SK-N-SH treated with all-trans-retinoic acid at 6 μM for 48 hours (cell line): ENCODE data around the gene PDLIM3.
A peak's percentile ranks its signal among the peaks of the same experiment; 100 is the strongest.

ENCODE experiments used
- ATAC-seq: fragments of 200-7000 bp; cut with Tn5 transposase; 3 replicates; pipeline ENCODE4 v1.9.1; 2020; ENCODE audit warnings: mild to moderate bottlenecking, moderate library complexity
- ARNTL ChIP-seq: fragments of 450-650 bp; formaldehyde crosslinking; IDR thresholded peaks from 2 replicates; pipeline ENCODE4 v1.5.0; 2020; ENCODE audit warnings: low read depth, mild to moderate bottlenecking, moderate library complexity, borderline replicate concordance
- BACH2 ChIP-seq: fragments of 250-450 bp; sonication (Bioruptor Pico); IDR thresholded peaks from 2 replicates; pipeline ENCODE4 v1.9.0; 2021; ENCODE audit warnings: mild to moderate bottlenecking, borderline replicate concordance
- CREB5 ChIP-seq: fragments of 250-450 bp; sonication (Bioruptor Pico); IDR thresholded peaks from 2 replicates; pipeline ENCODE4 v1.5.1; 2020; ENCODE audit warnings: low read depth, mild to moderate bottlenecking, moderate library complexity
- CSDC2 ChIP-seq: fragments of 250-450 bp; sonication (Bioruptor Pico); IDR thresholded peaks from 2 replicates; pipeline ENCODE4 v1.5.0; 2020; ENCODE audit warnings: mild to moderate bottlenecking, moderate library complexity
- CSRNP3 ChIP-seq: fragments of 250-450 bp; sonication (Bioruptor Pico); IDR thresholded peaks from 2 replicates; pipeline ENCODE4 v1.5.1; 2021; ENCODE audit warnings: mild to moderate bottlenecking, moderate library complexity
- ESRRG ChIP-seq: fragments of 250-450 bp; sonication (Bioruptor Pico); IDR thresholded peaks from 2 replicates; pipeline ENCODE4 v1.6.1; 2021; ENCODE audit warnings: mild to moderate bottlenecking
- GLIS3 ChIP-seq: fragments of 250-450 bp; sonication (Bioruptor Pico); IDR thresholded peaks from 2 replicates; pipeline ENCODE4 v1.5.0; 2020; ENCODE audit warnings: mild to moderate bottlenecking, moderate library complexity
- ISL1 ChIP-seq: fragments of 250-450 bp; sonication (Bioruptor Pico); IDR thresholded peaks from 2 replicates; pipeline ENCODE4 v2.1.2; 2022; ENCODE audit warnings: mild to moderate bottlenecking, moderate library complexity
- OSR1 ChIP-seq: fragments of 250-450 bp; sonication (Bioruptor Pico); IDR thresholded peaks from 2 replicates; pipeline ENCODE4 v1.8.0; 2022; ENCODE audit warnings: moderate library complexity, mild to moderate bottlenecking, inconsistent platforms
- PATZ1 ChIP-seq: fragments of 250-450 bp; sonication (Bioruptor Pico); IDR thresholded peaks from 2 replicates; pipeline ENCODE4 v1.8.0; 2020; ENCODE audit warnings: mild to moderate bottlenecking, moderate library complexity, borderline replicate concordance
- PPARA ChIP-seq: fragments of 250-450 bp; sonication (Bioruptor Pico); IDR thresholded peaks from 2 replicates; pipeline ENCODE4 v1.5.0; 2020; ENCODE audit warnings: mild to moderate bottlenecking, borderline replicate concordance
- RARB ChIP-seq: fragments of 250-450 bp; sonication (Bioruptor Pico); IDR thresholded peaks from 2 replicates; pipeline ENCODE4 v1.8.0; 2021; ENCODE audit warnings: mild to moderate bottlenecking, moderate library complexity
- SNAI2 ChIP-seq: fragments of 250-450 bp; sonication (Bioruptor Pico); IDR thresholded peaks from 2 replicates; pipeline ENCODE4 v1.5.0; 2020; ENCODE audit warnings: mild to moderate bottlenecking, moderate library complexity
- TCF4 ChIP-seq: fragments of 250-450 bp; sonication (Bioruptor Pico); IDR thresholded peaks from 2 replicates; pipeline ENCODE4 v1.8.0; 2021; ENCODE audit warnings: mild to moderate bottlenecking, moderate library complexity, borderline replicate concordance
- TOX ChIP-seq: fragments of 250-450 bp; sonication (Bioruptor Pico); IDR thresholded peaks from 2 replicates; pipeline ENCODE4 v1.8.0; 2021; ENCODE audit warnings: mild to moderate bottlenecking, moderate library complexity, borderline replicate concordance
- ZC3H10 ChIP-seq: fragments of 250-450 bp; sonication (Bioruptor Pico); IDR thresholded peaks from 2 replicates; pipeline ENCODE4 v1.5.1; 2021; ENCODE audit warnings: mild to moderate bottlenecking, moderate library complexity
- ZFP3 ChIP-seq: fragments of 250-450 bp; sonication (Bioruptor Pico); IDR thresholded peaks from 2 replicates; pipeline ENCODE4 v1.5.0; 2020; ENCODE audit warnings: mild to moderate bottlenecking, moderate library complexity
- ZFP30 ChIP-seq: fragments of 450-650 bp; formaldehyde crosslinking; IDR thresholded peaks from 2 replicates; pipeline ENCODE4 v1.5.0; 2022; ENCODE audit warnings: mild to moderate bottlenecking, moderate library complexity
- ZNF565 ChIP-seq: fragments of 450-650 bp; formaldehyde crosslinking; conservative IDR thresholded peaks from 2 replicates; pipeline ENCODE4 v1.5.0; 2020; ENCODE audit warnings: low read depth, mild to moderate bottlenecking, moderate library complexity
- ZNF70 ChIP-seq: fragments of 450-650 bp; formaldehyde crosslinking; IDR thresholded peaks from 2 replicates; pipeline ENCODE4 v1.5.0; 2020; ENCODE audit warnings: mild to moderate bottlenecking, moderate library complexity
- ZNF8 ChIP-seq: fragments of 450-650 bp; formaldehyde crosslinking; IDR thresholded peaks from 2 replicates; pipeline ENCODE4 v1.5.0; 2020; ENCODE audit warnings: mild to moderate bottlenecking, moderate library complexity
- TF ChIP-seq, protein P1 (sequence below): fragments of 250-450 bp; sonication (Bioruptor Pico); IDR thresholded peaks from 2 replicates; pipeline ENCODE4 v1.8.0; 2021; ENCODE audit warnings: low read depth, mild to moderate bottlenecking, moderate library complexity, borderline replicate concordance

Gene PDLIM3

DNA sequence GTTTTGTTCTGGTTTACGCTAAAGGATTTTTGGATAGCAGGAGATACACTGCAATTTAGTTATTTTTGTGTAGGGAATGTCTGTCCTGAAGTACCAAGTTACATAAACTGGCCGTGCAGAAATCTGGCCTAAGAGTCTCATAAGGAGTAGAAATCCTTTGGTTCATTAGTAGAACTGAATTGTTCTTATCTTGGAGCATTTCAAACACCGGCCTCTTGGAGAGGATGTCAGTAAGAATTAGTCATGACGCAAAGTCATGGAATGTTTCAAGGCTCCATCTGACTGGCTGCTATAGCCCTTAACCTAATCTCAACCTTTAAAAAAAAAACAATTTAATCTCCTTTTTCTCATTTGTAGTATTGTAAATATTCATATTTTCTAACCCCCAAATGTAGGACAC is 15.2 kb downstream of the PDLIM3 start:
- TF ChIP-seq BACH2, result no peak
- peak; percentile 34; the same call in 1 of the 2 replicates for TF ChIP-seq ISL1 (CRISPR knock-in tag)

DNA sequence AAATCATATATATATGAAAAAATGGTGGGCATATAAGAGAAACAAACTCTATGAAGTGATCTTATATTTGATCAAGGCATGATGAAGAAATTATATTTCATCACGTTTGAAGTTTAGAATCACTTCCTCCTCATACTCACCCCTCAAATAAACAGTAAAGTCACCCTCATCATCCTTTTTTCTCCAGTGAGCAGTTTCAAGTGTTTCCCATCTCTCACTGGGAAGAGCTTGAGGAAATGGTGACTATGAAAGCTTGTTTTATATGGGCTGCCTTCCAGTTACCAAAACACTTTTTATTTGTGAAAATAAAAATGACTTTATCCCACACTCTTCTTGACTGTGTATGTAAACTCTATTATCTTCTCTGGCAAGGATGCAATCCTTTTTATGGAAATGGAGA is 16.8 kb downstream of the PDLIM3 start:
- no peak for TF ChIP-seq CSDC2 (CRISPR knock-in tag)
- TF ChIP-seq, protein P1, sequence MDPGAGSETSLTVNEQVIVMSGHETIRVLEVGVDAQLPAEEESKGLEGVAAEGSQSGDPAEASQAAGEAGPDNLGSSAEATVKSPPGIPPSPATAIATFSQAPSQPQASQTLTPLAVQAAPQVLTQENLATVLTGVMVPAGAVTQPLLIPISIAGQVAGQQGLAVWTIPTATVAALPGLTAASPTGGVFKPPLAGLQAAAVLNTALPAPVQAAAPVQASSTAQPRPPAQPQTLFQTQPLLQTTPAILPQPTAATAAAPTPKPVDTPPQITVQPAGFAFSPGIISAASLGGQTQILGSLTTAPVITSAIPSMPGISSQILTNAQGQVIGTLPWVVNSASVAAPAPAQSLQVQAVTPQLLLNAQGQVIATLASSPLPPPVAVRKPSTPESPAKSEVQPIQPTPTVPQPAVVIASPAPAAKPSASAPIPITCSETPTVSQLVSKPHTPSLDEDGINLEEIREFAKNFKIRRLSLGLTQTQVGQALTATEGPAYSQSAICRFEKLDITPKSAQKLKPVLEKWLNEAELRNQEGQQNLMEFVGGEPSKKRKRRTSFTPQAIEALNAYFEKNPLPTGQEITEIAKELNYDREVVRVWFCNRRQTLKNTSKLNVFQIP (CRISPR knock-in tag), result no peak
- TF ChIP-seq ZNF70 (CRISPR knock-in tag), result no peak
- TF ChIP-seq CREB5 (CRISPR knock-in tag), result no peak
- no peak for TF ChIP-seq TCF4 (CRISPR knock-in tag)
- no peak for TF ChIP-seq ZNF565 (CRISPR knock-in tag)
- no peak for TF ChIP-seq ESRRG (CRISPR knock-in tag)
- no peak for TF ChIP-seq TOX
- no peak for TF ChIP-seq ZC3H10
- TF ChIP-seq GLIS3 (CRISPR knock-in tag), result no peak
- TF ChIP-seq OSR1, result no peak
- TF ChIP-seq PPARA (CRISPR knock-in tag), result no peak
- TF ChIP-seq ZFP30 (CRISPR knock-in tag), result no peak
- TF ChIP-seq ZNF8 (CRISPR knock-in tag), result no peak
- no peak for TF ChIP-seq ZFP3
- no peak for ATAC-seq

More for the DNA sequence above, 15.2 kb downstream of the PDLIM3 start:
- ATAC-seq, result no peak

DNA sequence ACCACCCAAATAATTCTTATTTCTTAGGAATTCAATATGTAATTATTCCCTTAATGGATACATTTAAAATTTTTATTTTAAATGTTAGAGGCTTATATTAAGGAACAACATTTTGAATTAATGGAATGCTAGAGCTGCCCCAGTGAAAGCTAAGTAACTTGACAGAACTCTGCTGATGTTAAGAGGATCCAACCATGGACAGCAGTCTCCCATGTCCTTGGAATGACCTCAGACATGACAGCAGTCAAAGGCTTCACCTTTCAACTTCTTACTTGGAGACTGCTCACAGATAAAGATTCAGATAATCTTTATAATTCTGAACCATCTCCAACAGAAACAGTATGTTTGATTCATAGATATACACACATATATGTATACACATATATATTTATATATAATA is 17.2 kb downstream of the PDLIM3 start:
- ATAC-seq, result no peak
- no peak for TF ChIP-seq ARNTL (CRISPR knock-in tag)
- no peak for TF ChIP-seq RARB
- TF ChIP-seq OSR1, result no peak
- TF ChIP-seq GLIS3 (CRISPR knock-in tag), result no peak
- TF ChIP-seq CSRNP3, result no peak
- TF ChIP-seq BACH2, result no peak
- TF ChIP-seq ZNF8 (CRISPR knock-in tag), result no peak

GRCh38 chr4:185515248-185515647 is 20.1 kb downstream of the PDLIM3 start:
- TF ChIP-seq TCF4 (CRISPR knock-in tag) (no peak), ZFP3 (no peak), ZNF565 (CRISPR knock-in tag) (no peak), ARNTL (CRISPR knock-in tag) (no peak), RARB (no peak), PATZ1 (CRISPR knock-in tag) (no peak)
- no peak for ATAC-seq

DNA sequence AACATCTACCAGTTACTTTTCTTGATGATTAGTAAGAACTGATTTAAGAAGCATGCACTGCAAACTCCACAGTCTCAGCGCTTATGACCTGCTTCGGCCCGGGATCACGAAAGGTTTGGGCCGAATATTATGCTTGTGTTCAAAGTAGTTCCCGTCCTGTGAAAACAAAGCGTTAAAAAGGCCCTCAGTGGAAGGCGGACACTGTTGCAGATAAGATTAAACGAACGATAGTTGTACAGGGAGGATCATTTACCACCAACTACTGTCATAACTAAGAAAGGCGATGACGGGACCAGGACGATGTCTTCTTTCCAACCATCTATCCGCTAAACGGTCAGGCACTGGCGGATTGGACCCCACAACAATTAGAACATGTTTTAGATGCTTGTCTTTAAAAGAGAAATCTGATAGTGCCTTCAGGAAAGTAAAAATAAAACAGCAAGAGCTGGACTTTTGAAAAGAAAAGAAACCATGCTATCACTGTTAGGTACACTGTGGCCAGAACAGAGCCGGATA is 21.1 kb downstream of the PDLIM3 start:
- TF ChIP-seq SNAI2 (CRISPR knock-in tag) (no peak), BACH2 (no peak)
- no peak for ATAC-seq
